OCI-LY1 (cell line): ENCODE measurements around the gene GAK.

ENCODE experiments used
- CTCF ChIP-seq: fragments of 200-600 bp; sonication (generic), shearing (Covaris generic); IDR thresholded peaks from 2 replicates; pipeline ENCODE4 v1.5.1; 2017; ENCODE audit warnings: mild to moderate bottlenecking, antibody characterized with exemption, low read length, moderate library complexity, mixed read lengths
- EZH2 ChIP-seq: fragments of 200-600 bp; sonication (generic), shearing (Covaris generic); IDR thresholded peaks from 2 replicates; pipeline ENCODE4 v1.8.0; 2017; ENCODE audit warnings: borderline replicate concordance, mixed run types, mild to moderate bottlenecking, antibody characterized with exemption, low read length, moderate library complexity, mixed read lengths

DNA sequence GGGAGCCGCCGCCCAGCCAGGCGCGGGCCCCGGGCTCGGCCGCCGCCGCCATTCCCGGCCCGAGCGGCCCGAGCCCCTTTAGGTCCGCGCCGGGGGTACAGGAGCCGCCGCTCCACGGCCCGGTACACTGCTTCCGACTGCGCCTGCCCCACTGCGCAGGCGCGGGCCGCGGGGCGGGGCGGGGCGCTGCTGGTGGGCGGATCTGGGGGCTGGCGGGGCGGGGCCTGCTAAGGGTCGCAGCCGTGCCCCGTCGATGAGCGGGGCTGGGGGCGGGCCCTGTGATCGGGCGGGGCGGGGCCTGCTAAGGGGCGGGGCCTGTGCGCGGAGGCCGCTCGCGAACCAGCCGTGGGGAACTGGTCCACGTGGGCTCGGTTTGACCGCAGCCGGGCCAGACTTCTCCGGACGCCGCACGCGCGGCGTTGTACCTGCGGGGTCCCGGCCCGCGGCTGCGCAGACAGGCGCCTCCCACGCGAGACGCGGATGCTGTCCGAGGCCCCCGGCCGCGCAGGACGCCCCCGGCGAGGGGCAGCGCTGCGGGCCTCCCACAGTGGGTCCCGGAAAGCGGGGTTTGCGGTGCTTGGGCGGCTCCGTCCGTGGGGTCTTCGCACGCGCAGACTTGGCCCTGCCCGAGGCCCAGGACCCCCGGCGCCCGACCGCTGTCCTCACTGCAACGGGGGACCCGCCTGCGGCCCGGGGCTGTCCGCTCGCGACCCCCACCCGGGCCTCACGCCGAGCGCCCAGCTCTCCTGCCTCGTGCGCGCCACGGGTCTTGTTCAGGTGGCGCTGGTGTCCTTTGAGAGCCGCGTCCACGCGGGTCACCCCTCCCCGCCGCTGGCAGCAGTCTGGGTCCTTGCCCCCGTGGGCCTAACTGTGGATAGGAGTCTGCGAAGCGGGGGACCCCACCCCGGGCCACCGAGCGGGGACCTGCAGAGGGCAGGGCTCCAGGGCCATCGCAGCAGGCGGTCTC, 41.6 kb upstream of the GAK start, which contains the start of gene DGKQ:
- TF ChIP-seq CTCF (no peak), EZH2 (no peak)
